Stimulated activated CD8-positive, alpha-beta memory T cell treated with anti-CD3 and anti-CD28 coated beads, Interleukin-15, amount 100 ng/mL, for 24 hours (primary cell): Measurements from ENCODE around the gene MPZ.
"Not testable (repeated sequence)": the region's sequence is repeated elsewhere in the genome, so short reads cannot be mapped to it uniquely, and the experiment has no call there.

ENCODE experiments used
- DNase-seq: peaks from one replicate; pipeline ENCODE4 v3.0.0-alpha.2; 2020; ENCODE audit warnings: low read depth

The MPZ gene

DNA sequence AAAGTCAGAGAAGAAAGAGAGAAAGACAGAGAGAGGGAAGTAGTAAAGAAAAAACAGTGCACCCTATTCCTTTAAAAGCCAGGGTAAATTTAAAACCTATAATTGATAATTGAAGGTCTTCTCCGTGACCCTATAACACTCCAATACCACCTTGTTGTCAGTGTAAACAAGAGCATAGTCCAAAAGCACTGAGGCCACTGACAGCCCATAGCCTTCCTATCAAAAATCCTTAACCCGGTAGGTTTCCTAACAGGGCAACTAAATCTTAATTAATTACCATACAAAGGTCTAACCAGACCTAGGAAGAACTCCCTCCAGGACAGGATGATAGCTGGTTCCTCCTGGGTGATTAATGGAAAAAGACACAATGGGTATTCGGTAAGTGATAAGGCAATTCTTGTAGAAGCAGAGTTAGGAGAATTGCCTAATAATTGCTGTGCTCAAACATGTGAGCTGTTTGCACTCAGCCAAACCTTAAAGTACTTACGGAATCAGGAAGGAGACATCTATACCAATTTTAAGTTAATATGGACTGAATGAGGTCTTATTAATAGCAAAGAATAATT, 53.7 kb downstream of the MPZ start:
- not testable (repeated sequence) for DNase-seq

DNA sequence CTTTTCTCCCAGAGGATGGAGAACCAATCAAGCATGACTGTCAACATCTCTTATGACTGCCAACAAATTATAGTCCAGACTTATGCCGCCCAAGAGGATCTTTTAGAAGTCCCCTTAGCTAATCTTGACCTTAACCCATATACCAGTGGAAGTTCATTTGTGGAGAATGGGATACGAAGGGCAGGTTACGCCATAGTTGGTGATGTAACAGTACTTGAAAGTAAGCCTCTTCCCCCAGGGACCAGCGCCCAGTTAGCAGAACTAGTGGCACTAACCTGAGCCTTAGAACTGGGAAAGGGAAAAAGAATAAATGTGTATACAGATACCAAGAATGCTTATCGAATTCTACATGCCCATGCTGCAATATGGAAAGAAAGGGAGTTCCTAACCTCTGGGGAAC, 54.5 kb downstream of the MPZ start:
- DNase-seq: not testable (repeated sequence)
